ENCODE results near the gene ADAM15. TPM values are rescaled to one million over a fixed set of nuclear protein-coding genes. Genes with fewer than 3 reads are reported as not detected.

The ADAM15 gene
- total RNA-seq, 2 experiments from 2014 or later: 29.7 to 29.8 TPM

DNA sequence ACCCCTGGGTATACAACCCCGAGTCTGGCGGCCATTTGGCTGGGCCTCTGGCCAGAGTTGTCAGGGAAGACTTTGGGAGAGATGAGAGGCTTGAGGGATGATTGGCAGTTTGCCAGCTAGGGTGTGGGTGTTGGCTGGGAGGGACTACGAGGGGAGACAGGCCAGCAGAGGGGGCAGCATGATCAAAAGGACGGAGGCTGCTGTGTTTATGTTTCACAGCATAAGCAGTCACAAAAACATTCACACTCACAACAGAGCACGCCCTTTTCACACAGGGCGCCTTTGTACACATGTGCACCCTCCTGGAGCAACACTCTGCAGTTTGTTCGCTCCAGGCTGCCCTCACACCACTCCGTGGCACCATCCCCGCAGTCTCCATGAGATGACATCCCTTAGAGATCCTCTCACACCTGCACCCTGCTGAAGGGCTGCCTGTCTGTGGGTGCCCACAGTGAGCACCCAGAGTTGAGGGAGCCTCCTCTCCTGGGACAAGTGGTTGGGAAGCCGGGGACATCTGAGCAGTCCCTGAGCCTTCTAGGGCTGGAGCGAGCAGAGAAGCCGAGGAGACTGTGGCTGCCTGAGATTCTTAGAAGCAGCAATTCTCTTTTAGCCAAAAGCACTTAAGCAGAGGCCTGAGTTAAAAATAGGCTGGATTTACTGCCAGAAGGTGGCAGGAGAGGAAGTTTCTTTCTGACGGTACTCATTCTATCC, 43.0 kb downstream of the ADAM15 start:
- DNase-seq (no peak), ATAC-seq (no peak)
- Mint-ChIP-seq H3K36me3 (ENCODE audit: low read depth) (no peaks in the 10 kb centered on the region), H3K4me1 (ENCODE audit: low read depth) (peaks cover 7% of the 10 kb centered on the region), H3K27me3 (ENCODE audit: low read depth) (peaks cover 16% of the 10 kb centered on the region), H3K27ac (no peak overlapping the region), H3K9me3 (ENCODE audit: insufficient read depth) (no peaks in the 10 kb centered on the region), H3K4me3 (no peak overlapping the region)
- ChIA-PET POLR2A (no interaction called here), CTCF (interaction anchor here (1.3 to 4.5 kb wide), 5 partner anchors 9 to 79 kb away, joined by 3 to 53 read pairs (median 23); partner anchors contain the start of gene KRTCAP2)

DNA sequence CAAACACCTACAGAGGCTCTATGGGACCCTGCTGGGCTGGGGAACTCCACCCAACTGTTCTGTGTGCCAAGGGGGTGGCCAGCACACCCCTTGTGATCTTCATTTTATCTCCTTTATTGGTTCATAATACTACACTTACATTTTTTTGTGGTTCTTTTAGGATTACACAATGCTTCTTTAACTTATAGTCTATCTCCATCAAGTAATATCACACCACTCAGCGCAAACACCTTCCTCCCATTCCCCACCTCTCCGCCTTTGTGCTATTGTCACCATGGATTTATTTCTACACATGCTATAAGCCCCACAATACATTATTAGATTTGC, 43.5 kb downstream of the ADAM15 start:
- peaks cover 7% of the 10 kb centered on the region for H3K4me1 Mint-ChIP-seq (ENCODE audit: low read depth)
- peaks cover 16% of the 10 kb centered on the region for H3K27me3 Mint-ChIP-seq (ENCODE audit: low read depth)
- no peak overlapping the region for H3K27ac Mint-ChIP-seq
- no peak for DNase-seq
- no peak overlapping the region for H3K4me3 Mint-ChIP-seq
- ChIA-PET CTCF (interaction anchor here (1.2 to 4.5 kb wide), 5 partner anchors 9 to 78 kb away, joined by 3 to 53 read pairs (median 23); partner anchors contain the start of gene KRTCAP2), POLR2A (no interaction called here)
- no peaks in the 10 kb centered on the region for H3K9me3 Mint-ChIP-seq (ENCODE audit: insufficient read depth)
- H3K36me3 Mint-ChIP-seq (ENCODE audit: low read depth): no peaks in the 10 kb centered on the region
- no peak for ATAC-seq

GRCh38 chr1:155099331-155099730, 48.2 kb downstream of the ADAM15 start:
- Mint-ChIP-seq H3K4me3 (no peak overlapping the region), H3K36me3 (ENCODE audit: low read depth) (no peaks in the 10 kb centered on the region), H3K27ac (no peak overlapping the region), H3K9me3 (ENCODE audit: insufficient read depth) (no peaks in the 10 kb centered on the region), H3K4me1 (ENCODE audit: low read depth) (no peaks in the 10 kb centered on the region), H3K27me3 (ENCODE audit: low read depth) (peaks cover 16% of the 10 kb centered on the region)
- no peak for DNase-seq
- no peak for ATAC-seq
- ChIA-PET POLR2A (no interaction called here), CTCF (interaction anchor here (1.3 to 2.0 kb wide), 2 partner anchors 8 to 74 kb away, joined by 7 to 8 read pairs; partner anchors contain the start of genes KRTCAP2 and TRIM46)

DNA sequence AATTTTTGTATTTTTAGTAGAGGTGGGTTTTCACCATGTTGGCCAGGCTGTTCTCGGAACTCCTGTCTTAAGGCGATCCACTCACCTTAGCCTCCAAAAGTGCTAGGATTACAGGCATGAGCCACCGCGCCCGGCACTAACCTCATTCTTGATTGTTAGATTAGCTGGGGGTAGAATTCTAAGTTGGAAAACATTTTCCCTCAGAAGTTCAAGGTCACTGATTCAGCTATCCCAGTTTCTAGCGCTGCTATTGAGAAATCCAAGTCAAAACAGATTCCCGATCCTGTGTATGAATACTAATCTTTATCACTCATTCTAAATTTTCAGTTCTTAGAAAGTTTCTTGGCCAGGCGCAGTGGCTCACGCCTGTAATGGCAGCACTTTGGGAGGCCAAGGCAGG, 52.2 kb downstream of the ADAM15 start:
- POLR2A ChIA-PET: no interaction called here
- no peaks in the 10 kb centered on the region for H3K9me3 Mint-ChIP-seq (ENCODE audit: insufficient read depth)
- ATAC-seq (no peak), DNase-seq (no peak)
- CTCF ChIA-PET: interaction anchor here (2.9 kb wide), 1 partner anchor 12 kb away, joined by 7 read pairs; no protein-coding TSS in a partner anchor
- H3K27me3 Mint-ChIP-seq (ENCODE audit: low read depth): peaks cover 3% of the 10 kb centered on the region
- H3K4me3 Mint-ChIP-seq: no peak overlapping the region
- no peaks in the 10 kb centered on the region for H3K4me1 Mint-ChIP-seq (ENCODE audit: low read depth)
- H3K27ac Mint-ChIP-seq: no peak overlapping the region
- no peaks in the 10 kb centered on the region for H3K36me3 Mint-ChIP-seq (ENCODE audit: low read depth)

GRCh38 chr1:155104605-155105534, 53.8 kb downstream of the ADAM15 start:
- Mint-ChIP-seq H3K4me3 (no peak overlapping the region), H3K36me3 (ENCODE audit: low read depth) (no peaks in the 10 kb centered on the region), H3K27me3 (ENCODE audit: low read depth) (peaks cover 3% of the 10 kb centered on the region), H3K9me3 (ENCODE audit: insufficient read depth) (no peaks in the 10 kb centered on the region), H3K27ac (no peak overlapping the region), H3K4me1 (ENCODE audit: low read depth) (no peaks in the 10 kb centered on the region)
- ATAC-seq: no peak
- DNase-seq: no peak
- CTCF ChIA-PET: interaction anchor here (2.9 kb wide), 1 partner anchor 14 kb away, joined by 7 read pairs; no protein-coding TSS in a partner anchor
- POLR2A ChIA-PET: no interaction called here

GRCh38 chr1:155105604-155106011, 54.5 kb downstream of the ADAM15 start:
- DNase-seq (no peak), ATAC-seq (no peak)
- no peak overlapping the region for H3K27ac Mint-ChIP-seq
- no peak overlapping the region for H3K4me3 Mint-ChIP-seq
- POLR2A ChIA-PET: no interaction called here
- H3K9me3 Mint-ChIP-seq (ENCODE audit: insufficient read depth): no peaks in the 10 kb centered on the region
- CTCF ChIA-PET: no interaction called here
- no peaks in the 10 kb centered on the region for H3K4me1 Mint-ChIP-seq (ENCODE audit: low read depth)
- no peaks in the 10 kb centered on the region for H3K36me3 Mint-ChIP-seq (ENCODE audit: low read depth)
- peaks cover 3% of the 10 kb centered on the region for H3K27me3 Mint-ChIP-seq (ENCODE audit: low read depth)

GRCh38 chr1:155106862-155107261, 55.7 kb downstream of the ADAM15 start:
- H3K27me3 Mint-ChIP-seq (ENCODE audit: low read depth): peaks cover 3% of the 10 kb centered on the region
- H3K36me3 Mint-ChIP-seq (ENCODE audit: low read depth): no peaks in the 10 kb centered on the region
- CTCF ChIA-PET: interaction anchor here (0.7 to 3.6 kb wide), 2 partner anchors 15 to 66 kb away, joined by 3 to 19 read pairs; partner anchors contain the start of gene KRTCAP2
- no peaks in the 10 kb centered on the region for H3K4me1 Mint-ChIP-seq (ENCODE audit: low read depth)
- POLR2A ChIA-PET: interaction anchor here (1.2 kb wide), 1 partner anchor 22 kb away, joined by 3 read pairs; no protein-coding TSS in a partner anchor
- H3K27ac Mint-ChIP-seq: no peak overlapping the region
- no peaks in the 10 kb centered on the region for H3K9me3 Mint-ChIP-seq (ENCODE audit: insufficient read depth)
- no peak overlapping the region for H3K4me3 Mint-ChIP-seq
- ATAC-seq (no peak), DNase-seq (no peak)

DNA sequence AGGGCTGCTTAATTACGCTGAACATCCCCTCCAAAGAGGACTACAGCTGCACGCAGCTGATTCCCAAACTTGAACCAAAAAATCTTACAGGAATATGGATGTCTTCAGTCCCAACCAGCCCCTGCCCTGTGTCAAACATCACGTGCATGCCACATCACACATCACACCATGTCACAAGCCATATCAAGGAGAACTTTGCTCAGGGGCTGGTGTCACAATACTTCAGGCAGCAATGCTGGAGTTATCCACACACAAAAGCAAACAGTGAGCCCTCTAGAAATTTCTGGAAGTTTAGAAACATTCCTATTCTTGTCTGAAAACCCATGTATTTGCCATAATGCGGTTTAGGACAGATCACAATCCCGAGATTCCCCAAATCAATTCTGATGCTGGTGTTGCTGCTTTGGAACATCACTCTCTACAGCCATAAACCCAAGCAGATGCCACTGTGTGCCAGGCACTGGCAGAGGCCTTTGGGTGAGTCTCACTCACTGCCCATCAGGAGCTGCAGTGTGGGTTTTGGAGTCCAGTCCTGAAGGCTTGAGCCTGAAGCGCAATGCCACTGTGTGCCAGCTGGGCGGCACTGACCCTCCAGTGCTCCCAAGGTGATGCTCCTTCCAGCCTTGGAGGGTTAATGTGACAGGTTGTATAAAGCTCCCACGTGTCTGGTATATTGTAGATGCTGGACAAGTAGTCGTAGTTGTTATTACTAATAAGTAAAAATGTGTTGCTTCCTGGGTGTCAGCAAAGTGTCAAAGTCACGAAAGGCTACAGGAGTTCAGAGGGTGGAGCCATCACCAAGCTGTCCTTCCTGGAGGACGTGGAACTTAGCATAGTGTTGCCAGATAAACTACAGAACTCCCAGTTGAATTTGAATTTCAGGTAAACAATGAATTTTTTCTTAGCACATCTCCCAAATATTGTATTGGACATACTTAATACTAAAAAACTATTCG, 56.5 kb downstream of the ADAM15 start:
- Mint-ChIP-seq H3K27me3 (ENCODE audit: low read depth) (peaks cover 3% of the 10 kb centered on the region), H3K4me1 (ENCODE audit: low read depth) (no peaks in the 10 kb centered on the region), H3K9me3 (ENCODE audit: insufficient read depth) (no peaks in the 10 kb centered on the region), H3K27ac (no peak overlapping the region), H3K4me3 (no peak overlapping the region), H3K36me3 (ENCODE audit: low read depth) (no peaks in the 10 kb centered on the region)
- POLR2A ChIA-PET: interaction anchor here (1.2 kb wide), 1 partner anchor 21 kb away, joined by 3 read pairs; no protein-coding TSS in a partner anchor
- DNase-seq: no peak
- ATAC-seq: no peak
- CTCF ChIA-PET: interaction anchor here (0.7 to 3.6 kb wide), 3 partner anchors 16 to 65 kb away, joined by 3 to 19 read pairs (median 5); partner anchors contain the start of gene KRTCAP2

DNA sequence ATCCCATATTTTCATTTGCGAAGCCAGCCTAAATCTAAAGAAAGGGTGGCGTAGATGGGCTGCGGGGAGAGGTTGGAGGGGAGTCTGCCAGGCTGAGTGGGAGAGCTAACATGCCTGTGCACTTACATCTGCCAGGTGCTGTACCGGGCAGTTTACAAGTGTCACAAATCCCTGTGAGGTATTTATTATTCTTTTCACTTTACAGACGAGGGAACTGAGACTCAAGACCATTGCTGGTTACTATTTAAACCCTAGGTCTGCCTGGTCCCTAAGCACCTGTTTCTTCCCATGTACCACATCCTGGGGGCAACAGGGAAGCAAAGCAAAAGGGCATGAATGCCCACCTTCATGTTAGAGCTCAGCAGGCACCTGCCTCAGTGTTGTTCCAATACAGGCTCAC, 57.2 kb downstream of the ADAM15 start:
- DNase-seq (no peak), ATAC-seq (no peak)
- Mint-ChIP-seq H3K27ac (no peak overlapping the region), H3K9me3 (ENCODE audit: insufficient read depth) (no peaks in the 10 kb centered on the region), H3K36me3 (ENCODE audit: low read depth) (no peaks in the 10 kb centered on the region), H3K4me1 (ENCODE audit: low read depth) (no peaks in the 10 kb centered on the region), H3K4me3 (no peak overlapping the region), H3K27me3 (ENCODE audit: low read depth) (peaks cover 3% of the 10 kb centered on the region)
- CTCF ChIA-PET: interaction anchor here (1.2 to 3.6 kb wide), 3 partner anchors 16 to 64 kb away, joined by 3 to 19 read pairs (median 5); partner anchors contain the start of gene KRTCAP2
- POLR2A ChIA-PET: interaction anchor here (1.2 kb wide), 1 partner anchor 20 kb away, joined by 3 read pairs; no protein-coding TSS in a partner anchor

DNA sequence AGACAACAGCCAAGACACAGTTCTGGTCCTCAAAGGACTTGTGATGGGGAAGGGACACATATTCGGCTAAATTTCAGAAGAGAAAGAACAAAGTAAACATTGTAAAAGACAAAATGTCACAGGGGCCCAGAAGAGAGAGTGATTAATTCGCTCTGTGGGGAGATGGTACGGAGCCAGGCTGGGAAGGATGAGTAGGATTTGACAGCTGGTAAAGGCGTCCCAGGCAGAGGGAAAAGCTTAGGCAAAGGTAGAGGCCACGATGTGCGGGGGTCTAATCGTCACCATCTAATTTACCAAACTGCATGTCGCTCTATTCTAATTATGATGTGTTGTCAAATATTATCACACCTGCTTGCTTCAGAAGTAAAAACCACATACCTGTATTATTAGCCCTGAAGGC, 59.3 kb downstream of the ADAM15 start:
- Mint-ChIP-seq H3K27me3 (ENCODE audit: low read depth) (peaks cover 5% of the 10 kb centered on the region), H3K27ac (no peak overlapping the region), H3K4me3 (no peak overlapping the region), H3K36me3 (ENCODE audit: low read depth) (no peaks in the 10 kb centered on the region), H3K4me1 (ENCODE audit: low read depth) (no peaks in the 10 kb centered on the region), H3K9me3 (ENCODE audit: insufficient read depth) (no peaks in the 10 kb centered on the region)
- ATAC-seq: no peak
- ChIA-PET POLR2A (no interaction called here), CTCF (interaction anchor here (0.6 kb wide), 1 partner anchor 19 kb away, joined by 3 read pairs; no protein-coding TSS in a partner anchor)
- no peak for DNase-seq

DNA sequence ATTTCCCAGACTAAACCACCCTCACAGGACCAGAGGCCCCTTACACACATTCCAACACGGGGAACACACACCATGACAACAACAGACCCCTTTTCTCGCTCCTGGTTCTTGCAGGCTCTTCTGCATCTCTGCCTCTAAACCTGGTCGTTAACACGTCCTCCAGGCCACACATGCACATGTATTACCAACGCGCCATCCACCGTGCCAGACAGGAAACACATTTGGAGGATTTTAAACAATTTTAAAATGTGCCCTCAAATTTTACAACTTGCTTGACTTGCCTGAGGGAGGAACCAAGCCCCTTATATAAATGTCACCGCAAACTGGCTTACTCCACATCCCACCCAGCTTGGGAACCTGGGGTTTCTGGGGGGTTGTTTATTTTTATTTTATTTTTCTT, 59.7 kb downstream of the ADAM15 start:
- DNase-seq (no peak), ATAC-seq (no peak)
- ChIA-PET CTCF (interaction anchor here (0.6 kb wide), 1 partner anchor 19 kb away, joined by 3 read pairs; no protein-coding TSS in a partner anchor), POLR2A (no interaction called here)
- Mint-ChIP-seq H3K4me1 (ENCODE audit: low read depth) (no peaks in the 10 kb centered on the region), H3K9me3 (ENCODE audit: insufficient read depth) (no peaks in the 10 kb centered on the region), H3K27ac (no peak overlapping the region), H3K4me3 (no peak overlapping the region), H3K27me3 (ENCODE audit: low read depth) (peaks cover 2% of the 10 kb centered on the region), H3K36me3 (ENCODE audit: low read depth) (no peaks in the 10 kb centered on the region)

All from activated CD8-positive, alpha-beta T cell treated with anti-CD3 and anti-CD28 coated beads, Interleukin-2, amount 10 ng/mL, durations not matched to agents 7 days and 5 days (primary cell).